ENCODE measurements around the gene PTPRF.

PTPRF gene

DNA sequence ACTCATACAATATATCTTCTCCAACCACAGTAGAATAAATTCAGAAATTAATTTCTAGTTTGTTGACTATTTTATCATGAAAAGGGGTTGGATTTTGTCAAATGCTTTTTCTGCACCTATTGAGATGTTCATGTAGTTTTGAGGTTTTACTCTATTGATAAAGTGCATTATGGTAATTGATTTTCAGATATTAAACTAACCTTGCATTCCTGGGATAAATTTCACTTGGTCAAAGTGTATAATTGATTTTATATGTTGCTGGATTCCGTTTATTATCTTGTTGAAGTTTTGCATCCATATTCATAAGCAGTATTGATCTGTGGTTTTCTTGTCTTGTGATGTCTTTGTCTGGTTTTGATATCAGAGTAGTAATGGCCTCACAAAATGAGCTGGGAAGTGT, 42.5 kb upstream of the PTPRF start:
- Histone ChIP-seq H3K36me3 (ENCODE audit: insufficient read depth, low read length) (no peaks in the 10 kb centered on the region), H2AFZ (ENCODE audit: low read depth, low read length) (no peak overlapping the region), H3K4me2 (ENCODE audit: insufficient read depth, low read length) (no peak overlapping the region), H3K27me3 (ENCODE audit: insufficient read depth, low read length, poor library complexity) (no peaks in the 10 kb centered on the region), H3K9me3 (ENCODE audit: insufficient read depth, low read length, severe bottlenecking) (peaks cover 13% of the 10 kb centered on the region), H3K4me1 (ENCODE audit: insufficient read depth, low read length) (no peaks in the 10 kb centered on the region), H3K9ac (ENCODE audit: low read depth, low read length) (no peak overlapping the region), H3K27ac (ENCODE audit: low read length) (no peak overlapping the region), H3K4me3 (ENCODE audit: low read depth in 1 of 2, low read length in 2 of 2) (no peak overlapping the region), H3K79me2 (ENCODE audit: insufficient read depth, low read length) (no peaks in the 10 kb centered on the region), H4K20me1 (ENCODE audit: insufficient read depth, low read length) (no peaks in the 10 kb centered on the region)
- ATAC-seq (ENCODE audit: insufficient read depth, low read depth) (no peak), DNase-seq (no peak)
- TF ChIP-seq, protein P1, sequence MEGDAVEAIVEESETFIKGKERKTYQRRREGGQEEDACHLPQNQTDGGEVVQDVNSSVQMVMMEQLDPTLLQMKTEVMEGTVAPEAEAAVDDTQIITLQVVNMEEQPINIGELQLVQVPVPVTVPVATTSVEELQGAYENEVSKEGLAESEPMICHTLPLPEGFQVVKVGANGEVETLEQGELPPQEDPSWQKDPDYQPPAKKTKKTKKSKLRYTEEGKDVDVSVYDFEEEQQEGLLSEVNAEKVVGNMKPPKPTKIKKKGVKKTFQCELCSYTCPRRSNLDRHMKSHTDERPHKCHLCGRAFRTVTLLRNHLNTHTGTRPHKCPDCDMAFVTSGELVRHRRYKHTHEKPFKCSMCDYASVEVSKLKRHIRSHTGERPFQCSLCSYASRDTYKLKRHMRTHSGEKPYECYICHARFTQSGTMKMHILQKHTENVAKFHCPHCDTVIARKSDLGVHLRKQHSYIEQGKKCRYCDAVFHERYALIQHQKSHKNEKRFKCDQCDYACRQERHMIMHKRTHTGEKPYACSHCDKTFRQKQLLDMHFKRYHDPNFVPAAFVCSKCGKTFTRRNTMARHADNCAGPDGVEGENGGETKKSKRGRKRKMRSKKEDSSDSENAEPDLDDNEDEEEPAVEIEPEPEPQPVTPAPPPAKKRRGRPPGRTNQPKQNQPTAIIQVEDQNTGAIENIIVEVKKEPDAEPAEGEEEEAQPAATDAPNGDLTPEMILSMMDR (IDR thresholded peaks at IDR 0.05; ENCODE audit: borderline replicate concordance, extremely low read depth, low read length, poor library complexity, severe bottlenecking): no peak
- no peak for TF ChIP-seq EZH2 (IDR thresholded peaks at IDR 0.05; ENCODE audit: borderline replicate concordance, low read depth, low read length, severe bottlenecking)

DNA sequence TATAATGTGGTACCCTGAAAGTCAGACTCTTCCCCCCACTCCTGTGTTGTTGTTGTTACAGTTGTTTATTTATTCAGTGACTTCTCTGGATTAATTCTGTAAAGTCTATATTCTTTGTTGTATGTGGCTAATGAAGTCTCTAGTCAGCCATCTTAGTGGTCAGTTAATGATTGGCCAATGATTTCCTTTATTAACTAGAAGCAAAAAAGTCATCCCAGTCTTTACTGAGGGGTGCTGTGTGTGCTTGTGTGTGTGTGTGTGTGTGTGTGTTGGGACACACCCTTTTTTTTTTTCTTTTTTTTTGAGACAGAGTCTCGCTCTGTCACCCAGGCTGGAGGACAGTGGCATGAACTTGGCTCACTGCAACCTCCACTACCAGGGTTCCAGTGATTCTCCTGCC, 39.6 kb upstream of the PTPRF start:
- peaks cover 11% of the 10 kb centered on the region for H3K27me3 ChIP-seq (ENCODE audit: insufficient read depth, low read length, poor library complexity)
- H3K79me2 ChIP-seq (ENCODE audit: insufficient read depth, low read length): no peaks in the 10 kb centered on the region
- H3K36me3 ChIP-seq (ENCODE audit: insufficient read depth, low read length): no peaks in the 10 kb centered on the region
- H3K9me3 ChIP-seq (ENCODE audit: insufficient read depth, low read length, severe bottlenecking): peaks cover 13% of the 10 kb centered on the region
- DNase-seq: no peak
- no peak overlapping the region for H3K4me3 ChIP-seq (ENCODE audit: low read depth in 1 of 2, low read length in 2 of 2)
- TF ChIP-seq, protein P1 (IDR thresholded peaks at IDR 0.05; ENCODE audit: borderline replicate concordance, extremely low read depth, low read length, poor library complexity, severe bottlenecking): no peak
- no peak for TF ChIP-seq EZH2 (IDR thresholded peaks at IDR 0.05; ENCODE audit: borderline replicate concordance, low read depth, low read length, severe bottlenecking)
- no peak overlapping the region for H2AFZ ChIP-seq (ENCODE audit: low read depth, low read length)
- H3K9ac ChIP-seq (ENCODE audit: low read depth, low read length): no peak overlapping the region
- H4K20me1 ChIP-seq (ENCODE audit: insufficient read depth, low read length): no peaks in the 10 kb centered on the region
- H3K27ac ChIP-seq (ENCODE audit: low read length): no peak overlapping the region
- no peak for ATAC-seq (ENCODE audit: insufficient read depth, low read depth)
- H3K4me1 ChIP-seq (ENCODE audit: insufficient read depth, low read length): no peaks in the 10 kb centered on the region
- no peak overlapping the region for H3K4me2 ChIP-seq (ENCODE audit: insufficient read depth, low read length)

DNA sequence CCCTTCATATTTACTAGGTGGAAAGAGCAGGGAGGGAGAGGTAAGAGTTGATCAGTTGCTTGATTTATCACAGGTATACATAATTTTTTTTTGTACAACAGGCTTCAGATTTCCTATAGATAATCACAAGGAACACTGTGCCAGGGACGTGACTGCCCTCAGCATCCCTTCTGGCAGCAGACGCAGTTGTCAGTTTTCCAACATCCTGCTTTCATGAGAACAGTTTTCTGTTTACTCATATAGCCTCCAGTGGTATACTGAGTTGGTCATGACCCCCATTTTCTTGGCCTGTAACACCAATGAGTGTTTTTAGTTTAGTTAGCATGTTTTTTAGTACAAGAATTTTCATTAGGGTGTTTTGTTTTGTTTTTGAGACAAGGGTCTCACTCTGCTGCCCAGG, 37.9 kb upstream of the PTPRF start:
- Histone ChIP-seq H2AFZ (ENCODE audit: low read depth, low read length) (no peak overlapping the region), H3K4me2 (ENCODE audit: insufficient read depth, low read length) (no peak overlapping the region), H3K9me3 (ENCODE audit: insufficient read depth, low read length, severe bottlenecking) (peaks cover 10% of the 10 kb centered on the region), H3K9ac (ENCODE audit: low read depth, low read length) (no peak overlapping the region), H3K27ac (ENCODE audit: low read length) (no peak overlapping the region), H3K4me3 (ENCODE audit: low read depth in 1 of 2, low read length in 2 of 2) (no peak overlapping the region), H4K20me1 (ENCODE audit: insufficient read depth, low read length) (no peaks in the 10 kb centered on the region), H3K36me3 (ENCODE audit: insufficient read depth, low read length) (no peaks in the 10 kb centered on the region), H3K79me2 (ENCODE audit: insufficient read depth, low read length) (no peaks in the 10 kb centered on the region), H3K4me1 (ENCODE audit: insufficient read depth, low read length) (no peaks in the 10 kb centered on the region), H3K27me3 (ENCODE audit: insufficient read depth, low read length, poor library complexity) (peaks cover 11% of the 10 kb centered on the region)
- ATAC-seq (ENCODE audit: insufficient read depth, low read depth) (no peak), DNase-seq (no peak)
- TF ChIP-seq, protein P1 (IDR thresholded peaks at IDR 0.05; ENCODE audit: borderline replicate concordance, extremely low read depth, low read length, poor library complexity, severe bottlenecking): no peak
- TF ChIP-seq EZH2 (IDR thresholded peaks at IDR 0.05; ENCODE audit: borderline replicate concordance, low read depth, low read length, severe bottlenecking): no peak
